K562 (cell line): ENCODE measurements around the gene SLC5A3. TPM values are rescaled to one million over a fixed set of nuclear protein-coding genes. Genes with fewer than 3 reads are reported as not detected.

ENCODE experiments used
- BRCA1 ChIP-seq, 2 experiments: fragments of 450-650 bp in 1 of 2; sonication (generic) in 1 of 2; formaldehyde crosslinking in 1 of 2; IDR thresholded peaks; 2 replicates each; pipeline versions ENCODE4 v1.5.0 to v1.6.1; 2017 to 2020; ENCODE audit warnings: mild to moderate bottlenecking in 1 of 2, missing genetic modification reagents in 1 of 2
- CEBPG ChIP-seq, 3 experiments: fragments of 200-800 bp in 1 of 3; sonication (Bioruptor generic) in 1 of 3; sonication (generic) in 1 of 3; formaldehyde crosslinking in 1 of 3; IDR thresholded peaks in 2 of 3; conservative IDR thresholded peaks in 1 of 3; 2 replicates each; pipeline versions ENCODE4 v1.6.1 to v1.8.0; 2016 to 2022; ENCODE audit warnings: missing compliant biosample characterization in 2 of 3, missing genetic modification characterization in 2 of 3, mild to moderate bottlenecking in 1 of 3, missing genetic modification reagents in 1 of 3
- FOXA3 ChIP-seq, 2 experiments: fragments of 450-650 bp in 1 of 2; sonication (generic) in 1 of 2; formaldehyde crosslinking; IDR thresholded peaks in 1 of 2; conservative IDR thresholded peaks in 1 of 2; 2 replicates each; pipeline versions ENCODE4 v1.4.0 to v1.8.0; 2020 to 2022; ENCODE audit warnings: mild to moderate bottlenecking in 2 of 2, missing genetic modification reagents in 1 of 2
- KDM5B ChIP-seq: fragments of 200-600 bp; sonication (generic); IDR thresholded peaks from 2 replicates; pipeline ENCODE4 v1.6.1; 2012; ENCODE audit warnings: low read depth, mild to moderate bottlenecking, moderate library complexity, low read length, control low read depth, inconsistent platforms; ENCODE audit not compliant: insufficient replicate concordance
- KHSRP ChIP-seq: fragments of 450-650 bp; IDR thresholded peaks from 2 replicates; pipeline ENCODE4 v1.6.1; 2017
- NCOA4 ChIP-seq: fragments of 450-650 bp; IDR thresholded peaks from 2 replicates; pipeline ENCODE4 v1.6.1; 2018; ENCODE audit warnings: mild to moderate bottlenecking; ENCODE audit not compliant: partially characterized antibody
- RBM14 ChIP-seq: fragments of 200-400 bp; formaldehyde crosslinking; IDR thresholded peaks from 2 replicates; pipeline ENCODE4 v1.6.1; 2018; ENCODE audit warnings: low read depth, mild to moderate bottlenecking, low read length, moderate library complexity, borderline replicate concordance; ENCODE audit not compliant: insufficient read depth
- SAP30 ChIP-seq: fragments of 200-600 bp; sonication (generic); IDR thresholded peaks from 2 replicates; pipeline ENCODE4 v1.6.1; 2012; ENCODE audit warnings: borderline replicate concordance, low read depth, mild to moderate bottlenecking, moderate library complexity, low read length, control low read depth, inconsistent platforms; ENCODE audit not compliant: insufficient read depth, poor library complexity, severe bottlenecking
- TCF7 ChIP-seq: sonication (generic); IDR thresholded peaks from 2 replicates; pipeline ENCODE4 v1.6.1; 2016; ENCODE audit warnings: antibody characterized with exemption, borderline replicate concordance
- WHSC1 ChIP-seq: IDR thresholded peaks from one replicate; pipeline ENCODE4 v1.6.1; 2012; ENCODE audit warnings: low read length, control low read depth, inconsistent platforms
- YBX1 ChIP-seq: fragments of 450-650 bp; IDR thresholded peaks from 2 replicates; pipeline ENCODE4 v1.7.1; 2016; ENCODE audit warnings: mild to moderate bottlenecking
- ZKSCAN8 ChIP-seq: fragments of 200-800 bp; sonication (Bioruptor generic); IDR thresholded peaks from 2 replicates; pipeline ENCODE4 v1.6.1; 2016; ENCODE audit warnings: missing genetic modification characterization, missing compliant biosample characterization
- ZNF143 ChIP-seq: sonication (generic); formaldehyde crosslinking; IDR thresholded peaks from 2 replicates; pipeline ENCODE4 v1.9.0; 2022; ENCODE audit warnings: mild to moderate bottlenecking, missing genetic modification reagents
- ZNF282 ChIP-seq: sonication (generic); formaldehyde crosslinking; IDR thresholded peaks from 2 replicates; pipeline ENCODE4 v1.8.1; 2023; ENCODE audit warnings: missing genetic modification reagents
- ZNF408 ChIP-seq: fragments of 250-450 bp; sonication (Bioruptor Pico); IDR thresholded peaks from 2 replicates; pipeline ENCODE4 v1.4.0; 2020; ENCODE audit warnings: low read depth, mild to moderate bottlenecking, moderate library complexity
- polyA plus RNA-seq, 8 experiments: library from polyadenylated mRNA; depleted of rRNA in 4 of 8; stranded (reverse) in 5 of 8; unstranded in 3 of 8; fragments of >200 nt; fragmentation: Nextera tagmentation in 2 of 8; fragmentation: Illumina TruSeq in 1 of 8; extraction: Ambion mirVana in 2 of 8; extraction: Trizol in 1 of 8; gene quantifications; 2 replicates each; pipeline versions ENCODE4 v1.2.1 to v1.2.3, GENCODE V29; 2011 to 2014; ENCODE audit warnings: inconsistent platforms in 1 of 8, missing spikeins in 1 of 8
- total RNA-seq, 7 experiments: library from RNA; depleted of rRNA in 6 of 7; stranded (reverse); fragments of >200 nt in 6 of 7; fragmentation: Illumina TruSeq in 2 of 7; extraction: Trizol in 2 of 7; gene quantifications; 2 replicates each; pipeline versions ENCODE4 v1.2.1 to v1.2.3, GENCODE V29; 2011 to 2021; ENCODE audit warnings: low replicate concordance in 1 of 7
- TF ChIP-seq, protein P1 (sequence below), 2 experiments: fragments of 150-350 bp in 1 of 2; IDR thresholded peaks; 2 replicates each; pipeline ENCODE4 v1.6.1; 2012 to 2016; ENCODE audit warnings: low read depth in 2 of 2, low read length in 2 of 2, mild to moderate bottlenecking in 1 of 2, moderate library complexity in 1 of 2
- TF ChIP-seq, protein P2 (sequence below), 3 experiments: IDR thresholded peaks in 2 of 3; conservative IDR thresholded peaks in 1 of 3; 2 replicates each; pipeline ENCODE4 v1.5.1; 2011 to 2012; ENCODE audit warnings: low read length in 3 of 3, mild to moderate bottlenecking in 3 of 3, control low read depth in 2 of 3, improper control_type of control experiment in 1 of 3, inconsistent platforms in 1 of 3, low read depth in 1 of 3, mixed read lengths in 1 of 3, moderate library complexity in 1 of 3; ENCODE audit not compliant: insufficient read depth in 2 of 3
- TF ChIP-seq, protein P3 (sequence below), 2 experiments: fragments of 200-800 bp in 1 of 2; sonication (Bioruptor generic) in 1 of 2; sonication (generic) in 1 of 2; formaldehyde crosslinking in 1 of 2; IDR thresholded peaks in 1 of 2; conservative IDR thresholded peaks in 1 of 2; 2 replicates each; pipeline versions ENCODE4 v1.5.0 to v1.6.1; 2016 to 2020; ENCODE audit warnings: missing compliant biosample characterization in 1 of 2, missing genetic modification characterization in 1 of 2, missing genetic modification reagents in 1 of 2
- TF ChIP-seq, protein P4 (sequence below): fragments of 450-650 bp; IDR thresholded peaks from 2 replicates; pipeline ENCODE4 v1.6.1; 2016; ENCODE audit warnings: antibody characterized with exemption

Gene SLC5A3
- total and polyA plus RNA-seq, 9 of the 15 experiments (the other 6 are each of a cell fraction or from before 2014, with no cell fraction given): 2.9 to 20.6 (median 9.0) TPM

DNA sequence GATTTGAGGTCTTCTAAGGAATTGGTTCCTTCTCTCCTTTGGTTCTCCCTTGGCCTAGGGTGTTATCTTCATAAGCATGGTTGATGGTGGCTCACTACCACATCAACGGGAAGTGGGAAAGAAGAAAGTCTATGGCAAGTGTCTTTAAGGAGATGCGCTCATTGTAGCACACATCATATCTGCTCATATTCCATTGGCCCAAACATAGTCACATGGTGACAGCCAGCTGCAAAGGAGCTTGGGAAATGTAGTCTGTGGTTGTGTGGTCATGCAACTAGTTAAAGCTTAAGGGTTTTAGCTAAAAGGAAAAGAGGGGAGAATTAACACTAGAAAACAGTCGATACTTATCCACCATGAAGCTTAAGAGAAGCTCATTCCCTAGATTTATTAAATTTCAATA, 11.4 kb upstream of the SLC5A3 start (continued):
- TF ChIP-seq, protein P1, sequence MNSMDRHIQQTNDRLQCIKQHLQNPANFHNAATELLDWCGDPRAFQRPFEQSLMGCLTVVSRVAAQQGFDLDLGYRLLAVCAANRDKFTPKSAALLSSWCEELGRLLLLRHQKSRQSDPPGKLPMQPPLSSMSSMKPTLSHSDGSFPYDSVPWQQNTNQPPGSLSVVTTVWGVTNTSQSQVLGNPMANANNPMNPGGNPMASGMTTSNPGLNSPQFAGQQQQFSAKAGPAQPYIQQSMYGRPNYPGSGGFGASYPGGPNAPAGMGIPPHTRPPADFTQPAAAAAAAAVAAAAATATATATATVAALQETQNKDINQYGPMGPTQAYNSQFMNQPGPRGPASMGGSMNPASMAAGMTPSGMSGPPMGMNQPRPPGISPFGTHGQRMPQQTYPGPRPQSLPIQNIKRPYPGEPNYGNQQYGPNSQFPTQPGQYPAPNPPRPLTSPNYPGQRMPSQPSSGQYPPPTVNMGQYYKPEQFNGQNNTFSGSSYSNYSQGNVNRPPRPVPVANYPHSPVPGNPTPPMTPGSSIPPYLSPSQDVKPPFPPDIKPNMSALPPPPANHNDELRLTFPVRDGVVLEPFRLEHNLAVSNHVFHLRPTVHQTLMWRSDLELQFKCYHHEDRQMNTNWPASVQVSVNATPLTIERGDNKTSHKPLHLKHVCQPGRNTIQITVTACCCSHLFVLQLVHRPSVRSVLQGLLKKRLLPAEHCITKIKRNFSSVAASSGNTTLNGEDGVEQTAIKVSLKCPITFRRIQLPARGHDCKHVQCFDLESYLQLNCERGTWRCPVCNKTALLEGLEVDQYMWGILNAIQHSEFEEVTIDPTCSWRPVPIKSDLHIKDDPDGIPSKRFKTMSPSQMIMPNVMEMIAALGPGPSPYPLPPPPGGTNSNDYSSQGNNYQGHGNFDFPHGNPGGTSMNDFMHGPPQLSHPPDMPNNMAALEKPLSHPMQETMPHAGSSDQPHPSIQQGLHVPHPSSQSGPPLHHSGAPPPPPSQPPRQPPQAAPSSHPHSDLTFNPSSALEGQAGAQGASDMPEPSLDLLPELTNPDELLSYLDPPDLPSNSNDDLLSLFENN (IDR thresholded peaks at IDR 0.05; ENCODE audit: low read depth in 2 of 2, low read length in 2 of 2): no peak
- TF ChIP-seq NCOA4 (no peak), RBM14 (no peak), KDM5B (no peak), BRCA1 (IDR thresholded peaks at IDR 0.05) (no peak), BRCA1 (CRISPR knock-in tag; IDR thresholded peaks at IDR 0.05) (no peak), SAP30 (no peak), KHSRP (no peak), WHSC1 (no peak), TCF7 (no peak), CEBPG (CRISPR knock-in tag; IDR thresholded peaks at IDR 0.05) (no peak), CEBPG (tag; conservative IDR thresholded peaks at IDR 0.05 in 1 of 2, IDR thresholded peaks at IDR 0.05 in 1 of 2) (no peak), ZNF282 (CRISPR knock-in tag) (no peak), FOXA3 (CRISPR knock-in tag; conservative IDR thresholded peaks at IDR 0.05 in 1 of 2, IDR thresholded peaks at IDR 0.05 in 1 of 2) (no peak), ZNF143 (peak; percentile 89), ZNF408 (CRISPR knock-in tag) (no peak), YBX1 (no peak), ZKSCAN8 (CRISPR knock-in tag) (no peak)
- TF ChIP-seq, protein P2, sequence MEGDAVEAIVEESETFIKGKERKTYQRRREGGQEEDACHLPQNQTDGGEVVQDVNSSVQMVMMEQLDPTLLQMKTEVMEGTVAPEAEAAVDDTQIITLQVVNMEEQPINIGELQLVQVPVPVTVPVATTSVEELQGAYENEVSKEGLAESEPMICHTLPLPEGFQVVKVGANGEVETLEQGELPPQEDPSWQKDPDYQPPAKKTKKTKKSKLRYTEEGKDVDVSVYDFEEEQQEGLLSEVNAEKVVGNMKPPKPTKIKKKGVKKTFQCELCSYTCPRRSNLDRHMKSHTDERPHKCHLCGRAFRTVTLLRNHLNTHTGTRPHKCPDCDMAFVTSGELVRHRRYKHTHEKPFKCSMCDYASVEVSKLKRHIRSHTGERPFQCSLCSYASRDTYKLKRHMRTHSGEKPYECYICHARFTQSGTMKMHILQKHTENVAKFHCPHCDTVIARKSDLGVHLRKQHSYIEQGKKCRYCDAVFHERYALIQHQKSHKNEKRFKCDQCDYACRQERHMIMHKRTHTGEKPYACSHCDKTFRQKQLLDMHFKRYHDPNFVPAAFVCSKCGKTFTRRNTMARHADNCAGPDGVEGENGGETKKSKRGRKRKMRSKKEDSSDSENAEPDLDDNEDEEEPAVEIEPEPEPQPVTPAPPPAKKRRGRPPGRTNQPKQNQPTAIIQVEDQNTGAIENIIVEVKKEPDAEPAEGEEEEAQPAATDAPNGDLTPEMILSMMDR (IDR thresholded peaks at IDR 0.05 in 2 of 3, conservative IDR thresholded peaks at IDR 0.05 in 1 of 3; ENCODE audit: insufficient read depth in 2 of 3, low read depth in 1 of 3, low read length in 3 of 3): no peak
- TF ChIP-seq, protein P3, sequence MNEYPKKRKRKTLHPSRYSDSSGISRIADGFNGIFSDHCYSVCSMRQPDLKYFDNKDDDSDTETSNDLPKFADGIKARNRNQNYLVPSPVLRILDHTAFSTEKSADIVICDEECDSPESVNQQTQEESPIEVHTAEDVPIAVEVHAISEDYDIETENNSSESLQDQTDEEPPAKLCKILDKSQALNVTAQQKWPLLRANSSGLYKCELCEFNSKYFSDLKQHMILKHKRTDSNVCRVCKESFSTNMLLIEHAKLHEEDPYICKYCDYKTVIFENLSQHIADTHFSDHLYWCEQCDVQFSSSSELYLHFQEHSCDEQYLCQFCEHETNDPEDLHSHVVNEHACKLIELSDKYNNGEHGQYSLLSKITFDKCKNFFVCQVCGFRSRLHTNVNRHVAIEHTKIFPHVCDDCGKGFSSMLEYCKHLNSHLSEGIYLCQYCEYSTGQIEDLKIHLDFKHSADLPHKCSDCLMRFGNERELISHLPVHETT (CRISPR knock-in tag; conservative IDR thresholded peaks at IDR 0.05 in 1 of 2, IDR thresholded peaks at IDR 0.05 in 1 of 2): no peak
- TF ChIP-seq, protein P4, sequence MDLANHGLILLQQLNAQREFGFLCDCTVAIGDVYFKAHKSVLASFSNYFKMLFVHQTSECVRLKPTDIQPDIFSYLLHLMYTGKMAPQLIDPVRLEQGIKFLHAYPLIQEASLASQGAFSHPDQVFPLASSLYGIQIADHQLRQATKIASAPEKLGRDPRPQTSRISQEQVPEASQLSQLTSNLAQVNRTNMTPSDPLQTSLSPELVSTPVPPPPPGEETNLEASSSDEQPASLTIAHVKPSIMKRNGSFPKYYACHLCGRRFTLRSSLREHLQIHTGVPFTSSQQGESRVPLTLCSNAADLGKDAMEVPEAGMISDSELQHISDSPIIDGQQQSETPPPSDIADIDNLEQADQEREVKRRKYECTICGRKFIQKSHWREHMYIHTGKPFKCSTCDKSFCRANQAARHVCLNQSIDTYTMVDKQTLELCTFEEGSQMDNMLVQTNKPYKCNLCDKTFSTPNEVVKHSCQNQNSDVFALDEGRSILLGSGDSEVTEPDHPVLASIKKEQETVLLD: no peak
